H1 (cell line): ENCODE results near the gene PCDHA1. TPM values are rescaled to one million over a fixed set of nuclear protein-coding genes. Genes with fewer than 3 reads are reported as not detected.

Source experiments
- polyA plus RNA-seq, 7 experiments: library from polyadenylated mRNA; depleted of rRNA in 3 of 7; stranded (reverse) in 5 of 7; unstranded in 2 of 7; fragments of >200 nt in 5 of 7; fragments of 200-250 nt in 2 of 7; gene quantifications; 1 replicate in 5 of 7; 2 replicates in 1 of 7; 4 replicates in 1 of 7; pipeline versions ENCODE4 v1.2.1 to v1.2.3, GENCODE V29; 2011 to 2013; ENCODE audit warnings: missing spikeins in 2 of 7, mixed read lengths in 2 of 7
- total RNA-seq: library from RNA; stranded (reverse); fragmentation: NEBNext Ultra II Directional; extraction: Animal tissue kit (Norgen Biotek cat#: 25700); gene quantifications from 2 replicates; pipeline ENCODE4 v1.2.1, GENCODE V29; 2021
- TF ChIP-seq, protein P1 (sequence below): fragments of 300-600 bp; sonication (generic); IDR thresholded peaks from 2 replicates; pipeline ENCODE4 v1.7.1; 2012; ENCODE audit warnings: low read length, moderate library complexity, mild to moderate bottlenecking, inconsistent platforms; ENCODE audit not compliant: insufficient replicate concordance

PCDHA1 gene
- total and polyA plus RNA-seq, 2 of the 8 experiments (the other 6 are each of a cell fraction or from before 2014, with no cell fraction given): 0.23 to 0.50 TPM

- TF ChIP-seq, protein P1, sequence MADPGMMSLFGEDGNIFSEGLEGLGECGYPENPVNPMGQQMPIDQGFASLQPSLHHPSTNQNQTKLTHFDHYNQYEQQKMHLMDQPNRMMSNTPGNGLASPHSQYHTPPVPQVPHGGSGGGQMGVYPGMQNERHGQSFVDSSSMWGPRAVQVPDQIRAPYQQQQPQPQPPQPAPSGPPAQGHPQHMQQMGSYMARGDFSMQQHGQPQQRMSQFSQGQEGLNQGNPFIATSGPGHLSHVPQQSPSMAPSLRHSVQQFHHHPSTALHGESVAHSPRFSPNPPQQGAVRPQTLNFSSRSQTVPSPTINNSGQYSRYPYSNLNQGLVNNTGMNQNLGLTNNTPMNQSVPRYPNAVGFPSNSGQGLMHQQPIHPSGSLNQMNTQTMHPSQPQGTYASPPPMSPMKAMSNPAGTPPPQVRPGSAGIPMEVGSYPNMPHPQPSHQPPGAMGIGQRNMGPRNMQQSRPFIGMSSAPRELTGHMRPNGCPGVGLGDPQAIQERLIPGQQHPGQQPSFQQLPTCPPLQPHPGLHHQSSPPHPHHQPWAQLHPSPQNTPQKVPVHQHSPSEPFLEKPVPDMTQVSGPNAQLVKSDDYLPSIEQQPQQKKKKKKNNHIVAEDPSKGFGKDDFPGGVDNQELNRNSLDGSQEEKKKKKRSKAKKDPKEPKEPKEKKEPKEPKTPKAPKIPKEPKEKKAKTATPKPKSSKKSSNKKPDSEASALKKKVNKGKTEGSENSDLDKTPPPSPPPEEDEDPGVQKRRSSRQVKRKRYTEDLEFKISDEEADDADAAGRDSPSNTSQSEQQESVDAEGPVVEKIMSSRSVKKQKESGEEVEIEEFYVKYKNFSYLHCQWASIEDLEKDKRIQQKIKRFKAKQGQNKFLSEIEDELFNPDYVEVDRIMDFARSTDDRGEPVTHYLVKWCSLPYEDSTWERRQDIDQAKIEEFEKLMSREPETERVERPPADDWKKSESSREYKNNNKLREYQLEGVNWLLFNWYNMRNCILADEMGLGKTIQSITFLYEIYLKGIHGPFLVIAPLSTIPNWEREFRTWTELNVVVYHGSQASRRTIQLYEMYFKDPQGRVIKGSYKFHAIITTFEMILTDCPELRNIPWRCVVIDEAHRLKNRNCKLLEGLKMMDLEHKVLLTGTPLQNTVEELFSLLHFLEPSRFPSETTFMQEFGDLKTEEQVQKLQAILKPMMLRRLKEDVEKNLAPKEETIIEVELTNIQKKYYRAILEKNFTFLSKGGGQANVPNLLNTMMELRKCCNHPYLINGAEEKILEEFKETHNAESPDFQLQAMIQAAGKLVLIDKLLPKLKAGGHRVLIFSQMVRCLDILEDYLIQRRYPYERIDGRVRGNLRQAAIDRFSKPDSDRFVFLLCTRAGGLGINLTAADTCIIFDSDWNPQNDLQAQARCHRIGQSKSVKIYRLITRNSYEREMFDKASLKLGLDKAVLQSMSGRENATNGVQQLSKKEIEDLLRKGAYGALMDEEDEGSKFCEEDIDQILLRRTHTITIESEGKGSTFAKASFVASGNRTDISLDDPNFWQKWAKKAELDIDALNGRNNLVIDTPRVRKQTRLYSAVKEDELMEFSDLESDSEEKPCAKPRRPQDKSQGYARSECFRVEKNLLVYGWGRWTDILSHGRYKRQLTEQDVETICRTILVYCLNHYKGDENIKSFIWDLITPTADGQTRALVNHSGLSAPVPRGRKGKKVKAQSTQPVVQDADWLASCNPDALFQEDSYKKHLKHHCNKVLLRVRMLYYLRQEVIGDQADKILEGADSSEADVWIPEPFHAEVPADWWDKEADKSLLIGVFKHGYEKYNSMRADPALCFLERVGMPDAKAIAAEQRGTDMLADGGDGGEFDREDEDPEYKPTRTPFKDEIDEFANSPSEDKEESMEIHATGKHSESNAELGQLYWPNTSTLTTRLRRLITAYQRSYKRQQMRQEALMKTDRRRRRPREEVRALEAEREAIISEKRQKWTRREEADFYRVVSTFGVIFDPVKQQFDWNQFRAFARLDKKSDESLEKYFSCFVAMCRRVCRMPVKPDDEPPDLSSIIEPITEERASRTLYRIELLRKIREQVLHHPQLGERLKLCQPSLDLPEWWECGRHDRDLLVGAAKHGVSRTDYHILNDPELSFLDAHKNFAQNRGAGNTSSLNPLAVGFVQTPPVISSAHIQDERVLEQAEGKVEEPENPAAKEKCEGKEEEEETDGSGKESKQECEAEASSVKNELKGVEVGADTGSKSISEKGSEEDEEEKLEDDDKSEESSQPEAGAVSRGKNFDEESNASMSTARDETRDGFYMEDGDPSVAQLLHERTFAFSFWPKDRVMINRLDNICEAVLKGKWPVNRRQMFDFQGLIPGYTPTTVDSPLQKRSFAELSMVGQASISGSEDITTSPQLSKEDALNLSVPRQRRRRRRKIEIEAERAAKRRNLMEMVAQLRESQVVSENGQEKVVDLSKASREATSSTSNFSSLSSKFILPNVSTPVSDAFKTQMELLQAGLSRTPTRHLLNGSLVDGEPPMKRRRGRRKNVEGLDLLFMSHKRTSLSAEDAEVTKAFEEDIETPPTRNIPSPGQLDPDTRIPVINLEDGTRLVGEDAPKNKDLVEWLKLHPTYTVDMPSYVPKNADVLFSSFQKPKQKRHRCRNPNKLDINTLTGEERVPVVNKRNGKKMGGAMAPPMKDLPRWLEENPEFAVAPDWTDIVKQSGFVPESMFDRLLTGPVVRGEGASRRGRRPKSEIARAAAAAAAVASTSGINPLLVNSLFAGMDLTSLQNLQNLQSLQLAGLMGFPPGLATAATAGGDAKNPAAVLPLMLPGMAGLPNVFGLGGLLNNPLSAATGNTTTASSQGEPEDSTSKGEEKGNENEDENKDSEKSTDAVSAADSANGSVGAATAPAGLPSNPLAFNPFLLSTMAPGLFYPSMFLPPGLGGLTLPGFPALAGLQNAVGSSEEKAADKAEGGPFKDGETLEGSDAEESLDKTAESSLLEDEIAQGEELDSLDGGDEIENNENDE: no peak
Observed at GRCh38 chr5:140982083-140982716, 196.3 kb downstream of the PCDHA1 start (continued).
